ENCODE data around the gene TADA1. TPM values are rescaled to one million over a fixed set of nuclear protein-coding genes. Genes with fewer than 3 reads are reported as not detected.

TADA1 gene
- total RNA-seq, 1 donor from 2014 or later, result 21.5 TPM

GRCh38 chr1:166905900-166906299 lies 29.8 kb upstream of the TADA1 start:
- DNase-seq (ENCODE audit: low spot score, unreplicated experiment), result no peak
- H3K27ac Mint-ChIP-seq, result no peak overlapping the region
- no peaks in the 10 kb centered on the region for H3K4me1 Mint-ChIP-seq (ENCODE audit: low read depth)
- no peak overlapping the region for H3K4me3 Mint-ChIP-seq (ENCODE audit: low read depth)
- H3K9me3 Mint-ChIP-seq (ENCODE audit: low read depth), result peaks cover under 1% of the 10 kb centered on the region
- no peaks in the 10 kb centered on the region for H3K36me3 Mint-ChIP-seq (ENCODE audit: insufficient read depth)
- peaks cover 22% of the 10 kb centered on the region for H3K27me3 Mint-ChIP-seq
- no peak for TF ChIP-seq CTCF (IDR thresholded peaks at IDR 0.05; ENCODE audit: unreplicated experiment)

GRCh38 chr1:166905136-166905535 lies 29.1 kb upstream of the TADA1 start:
- no peak overlapping the region for H3K4me3 Mint-ChIP-seq (ENCODE audit: low read depth)
- TF ChIP-seq CTCF (IDR thresholded peaks at IDR 0.05; ENCODE audit: unreplicated experiment), result no peak
- no peaks in the 10 kb centered on the region for H3K36me3 Mint-ChIP-seq (ENCODE audit: insufficient read depth)
- H3K4me1 Mint-ChIP-seq (ENCODE audit: low read depth), result no peaks in the 10 kb centered on the region
- DNase-seq (ENCODE audit: low spot score, unreplicated experiment), result no peak
- H3K9me3 Mint-ChIP-seq (ENCODE audit: low read depth), result no peaks in the 10 kb centered on the region
- H3K27me3 Mint-ChIP-seq, result peaks cover 25% of the 10 kb centered on the region
- no peak overlapping the region for H3K27ac Mint-ChIP-seq

GRCh38 chr1:166903232-166903631 lies 27.2 kb upstream of the TADA1 start:
- Mint-ChIP-seq H3K27me3 (peaks cover 20% of the 10 kb centered on the region), H3K9me3 (ENCODE audit: low read depth) (no peaks in the 10 kb centered on the region), H3K27ac (no peak overlapping the region), H3K4me3 (ENCODE audit: low read depth) (no peak overlapping the region), H3K36me3 (ENCODE audit: insufficient read depth) (no peaks in the 10 kb centered on the region), H3K4me1 (ENCODE audit: low read depth) (no peaks in the 10 kb centered on the region)
- TF ChIP-seq CTCF (IDR thresholded peaks at IDR 0.05; ENCODE audit: unreplicated experiment), result no peak
- DNase-seq (ENCODE audit: low spot score, unreplicated experiment), result no peak

GRCh38 chr1:166902279-166902678 lies 26.2 kb upstream of the TADA1 start:
- H3K9me3 Mint-ChIP-seq (ENCODE audit: low read depth), result no peaks in the 10 kb centered on the region
- TF ChIP-seq CTCF (IDR thresholded peaks at IDR 0.05; ENCODE audit: unreplicated experiment), result no peak
- no peaks in the 10 kb centered on the region for H3K4me1 Mint-ChIP-seq (ENCODE audit: low read depth)
- H3K36me3 Mint-ChIP-seq (ENCODE audit: insufficient read depth), result no peaks in the 10 kb centered on the region
- H3K27me3 Mint-ChIP-seq, result peaks cover 18% of the 10 kb centered on the region
- no peak for DNase-seq (ENCODE audit: low spot score, unreplicated experiment)
- H3K27ac Mint-ChIP-seq, result no peak overlapping the region
- H3K4me3 Mint-ChIP-seq (ENCODE audit: low read depth), result no peak overlapping the region

- Mint-ChIP-seq H3K9me3 (ENCODE audit: low read depth) (peaks cover 5% of the 10 kb centered on the region), H3K4me3 (ENCODE audit: low read depth) (no peak overlapping the region), H3K4me1 (ENCODE audit: low read depth) (no peaks in the 10 kb centered on the region), H3K36me3 (ENCODE audit: insufficient read depth) (peaks cover 1% of the 10 kb centered on the region), H3K27ac (no peak overlapping the region), H3K27me3 (peaks cover 17% of the 10 kb centered on the region)
- no peak for DNase-seq (ENCODE audit: low spot score, unreplicated experiment)
- no peak for TF ChIP-seq CTCF (IDR thresholded peaks at IDR 0.05; ENCODE audit: unreplicated experiment)
These were observed 24.9 kb upstream of the TADA1 start for GRCh38 chr1:166900987-166901386.
